ENCODE measurements around the gene PDGFA.
A peak's percentile ranks its signal among the peaks of the same experiment; 100 is the strongest.

The PDGFA gene

DNA sequence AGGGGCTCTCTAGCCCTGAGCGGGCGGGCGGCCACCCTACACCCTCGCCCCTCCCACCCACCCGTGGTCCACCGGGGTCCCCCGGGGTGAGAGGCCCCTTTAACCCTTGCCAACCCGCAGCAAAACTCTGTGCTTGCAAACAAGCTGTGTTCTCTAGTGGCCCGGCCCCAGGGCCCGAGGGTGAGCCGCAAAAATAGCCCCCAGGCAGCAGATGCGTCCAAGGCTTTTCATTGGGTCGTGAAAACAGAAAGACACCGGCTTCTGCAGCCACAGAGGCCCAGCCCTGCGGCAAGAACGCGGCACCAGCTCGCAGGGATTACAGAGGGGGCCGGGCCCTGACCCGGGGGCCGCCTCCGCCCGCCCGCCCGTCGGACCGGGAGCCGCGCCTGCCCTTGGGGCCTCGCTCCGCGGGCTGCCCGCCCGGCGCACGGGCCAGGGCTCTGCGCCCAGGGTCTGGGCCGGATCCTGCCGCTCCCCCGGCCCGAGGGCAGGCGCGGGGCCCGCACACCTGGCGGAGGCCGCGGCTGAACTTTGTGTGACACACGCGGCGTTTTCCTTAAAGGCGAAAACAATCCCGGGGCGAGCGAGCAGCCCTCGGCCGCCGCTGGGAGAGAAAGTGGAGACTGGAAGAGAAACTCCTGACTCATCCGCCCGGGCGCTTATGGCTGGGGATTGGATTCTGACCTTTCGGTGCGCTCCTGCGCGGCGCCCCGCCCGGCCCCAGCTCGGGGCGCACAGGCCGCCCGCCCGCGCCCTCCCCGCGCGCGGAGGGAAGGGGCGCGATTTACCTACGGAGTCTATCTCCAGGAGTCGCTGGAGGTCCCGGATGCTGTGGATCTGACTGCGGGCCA, 2.8 kb downstream of the PDGFA start:
- Mint-ChIP-seq H3K9me3 (no peaks in the 10 kb centered on the region), H3K27ac (no peak overlapping the region), H3K27me3 (peaks cover 18% of the 10 kb centered on the region), H3K36me3 (peaks cover 4% of the 10 kb centered on the region), H3K4me1 (peaks cover 18% of the 10 kb centered on the region), H3K4me3 (peak overlapping the region; percentile 73)

DNA sequence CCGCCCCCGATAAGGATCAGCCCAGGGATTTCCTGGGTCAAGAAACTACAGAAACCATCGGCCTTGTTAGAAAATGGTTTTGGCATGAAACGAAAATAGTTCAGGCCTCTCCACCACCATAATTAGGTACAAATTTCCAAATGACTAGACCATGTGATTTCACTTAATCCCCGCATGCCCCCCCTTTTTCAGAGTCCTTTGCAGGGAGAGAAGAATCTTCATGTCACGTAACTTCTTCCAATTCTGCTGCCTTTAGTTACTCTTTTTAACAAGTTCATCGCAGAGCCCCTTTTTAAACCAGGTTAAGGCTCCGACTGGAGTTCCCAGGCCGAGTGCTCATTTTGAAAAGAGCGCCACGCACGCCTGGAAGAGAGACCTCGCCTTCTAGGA, 3.4 kb downstream of the PDGFA start:
- peaks cover 18% of the 10 kb centered on the region for H3K4me1 Mint-ChIP-seq
- H3K27me3 Mint-ChIP-seq = peaks cover 18% of the 10 kb centered on the region
- H3K4me3 Mint-ChIP-seq = peak overlapping the region; percentile 73
- H3K27ac Mint-ChIP-seq = no peak overlapping the region
- H3K9me3 Mint-ChIP-seq = no peaks in the 10 kb centered on the region
- peaks cover 4% of the 10 kb centered on the region for H3K36me3 Mint-ChIP-seq

DNA sequence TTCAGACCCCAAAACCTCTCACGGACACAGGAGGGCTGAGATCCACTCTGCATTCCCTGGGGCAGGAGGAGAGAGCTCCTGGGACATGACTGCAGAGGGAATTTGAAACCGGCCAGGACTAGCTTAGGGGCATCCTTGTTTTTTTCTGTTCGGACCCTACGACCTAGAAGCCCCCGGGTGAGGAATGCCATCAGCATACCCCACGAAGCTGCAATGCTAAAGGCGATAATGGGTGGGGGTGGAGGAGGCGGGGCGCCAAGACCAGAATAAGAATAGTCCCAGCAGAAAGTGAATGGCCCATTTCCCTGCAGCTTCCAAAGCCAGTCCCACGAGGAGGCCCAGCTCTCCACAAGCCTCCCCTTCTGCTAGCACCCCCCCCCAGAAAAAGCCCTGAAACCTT, 4.0 kb downstream of the PDGFA start:
- Mint-ChIP-seq H3K4me1 (peaks cover 18% of the 10 kb centered on the region), H3K4me3 (no peak overlapping the region), H3K9me3 (no peaks in the 10 kb centered on the region), H3K27me3 (peaks cover 18% of the 10 kb centered on the region), H3K27ac (peak overlapping the region; percentile 12), H3K36me3 (peaks cover 4% of the 10 kb centered on the region)

DNA sequence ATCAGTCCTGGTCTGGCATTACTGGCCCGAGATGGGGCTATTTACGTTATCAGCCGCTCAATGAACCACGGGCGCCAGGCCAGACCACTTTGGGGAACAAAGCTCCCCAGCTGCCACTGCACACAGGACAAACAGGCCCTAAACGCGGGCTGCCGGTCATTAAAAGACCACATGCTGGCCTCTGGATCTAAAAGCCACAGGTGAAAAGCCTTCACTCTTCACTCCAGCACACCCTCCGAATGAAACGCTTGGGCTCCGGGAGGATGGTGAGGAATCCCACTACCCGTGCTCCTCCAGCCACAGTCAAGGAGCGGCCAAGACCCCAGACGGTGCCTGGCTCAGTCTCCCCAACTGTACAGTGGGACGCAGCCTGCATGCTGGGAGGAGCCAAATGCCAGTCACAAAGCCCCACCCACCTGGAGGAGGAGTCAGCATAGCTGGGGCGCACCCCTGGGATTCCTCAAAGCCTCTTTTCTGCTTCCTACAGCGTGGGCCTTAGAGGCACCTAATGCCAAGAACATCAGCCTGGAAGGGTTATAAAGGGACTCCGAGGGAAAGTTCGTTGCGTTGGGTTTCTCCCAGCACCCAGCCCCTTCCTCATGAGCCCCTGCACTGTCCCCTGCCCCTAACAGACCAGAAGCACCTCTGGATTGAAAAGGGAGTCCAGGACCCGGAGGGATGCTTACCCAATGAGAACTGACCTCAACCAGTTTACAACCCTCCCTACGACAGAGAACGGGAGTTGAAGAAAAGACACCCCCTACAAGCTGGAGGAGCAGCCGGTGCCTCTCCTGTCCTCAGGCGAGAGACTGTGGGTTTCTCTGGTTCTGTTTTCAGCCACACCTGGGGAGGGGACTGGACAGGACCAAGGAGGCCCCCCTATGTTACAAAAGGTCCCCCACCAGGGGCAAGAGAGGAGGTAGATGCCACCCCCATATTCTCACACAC, 4.7 kb downstream of the PDGFA start:
- Mint-ChIP-seq H3K27ac (peak overlapping the region; percentile 12), H3K4me3 (peak overlapping the region; percentile 15)

DNA sequence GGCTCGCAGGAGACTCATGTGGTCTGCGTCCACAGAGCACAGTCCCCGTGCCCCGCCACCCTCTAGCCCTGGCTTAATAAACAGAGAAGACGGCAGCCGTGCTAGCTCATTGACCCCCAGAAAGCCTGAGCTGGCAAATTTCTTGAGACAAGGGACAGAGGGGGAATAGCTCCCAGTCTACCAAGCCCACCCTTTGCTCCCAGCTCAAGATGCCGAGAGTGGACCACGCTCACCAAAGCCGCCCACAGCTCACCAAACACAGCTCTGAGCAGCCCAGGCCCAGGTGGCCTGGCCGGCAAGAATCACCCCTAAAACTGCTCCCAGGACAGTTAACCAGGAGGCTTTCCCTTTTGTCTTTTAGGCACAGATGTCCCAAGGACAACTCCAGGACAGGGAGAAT, 5.4 kb downstream of the PDGFA start:
- Mint-ChIP-seq H3K4me1 (peaks cover 18% of the 10 kb centered on the region), H3K27ac (no peak overlapping the region), H3K4me3 (no peak overlapping the region), H3K9me3 (no peaks in the 10 kb centered on the region), H3K36me3 (peaks cover 4% of the 10 kb centered on the region), H3K27me3 (peaks cover 18% of the 10 kb centered on the region)

More for the DNA sequence above, 4.7 kb downstream of the PDGFA start:
- Mint-ChIP-seq H3K9me3 (no peaks in the 10 kb centered on the region), H3K27me3 (peaks cover 18% of the 10 kb centered on the region), H3K36me3 (peaks cover 4% of the 10 kb centered on the region), H3K4me1 (peaks cover 18% of the 10 kb centered on the region)

DNA sequence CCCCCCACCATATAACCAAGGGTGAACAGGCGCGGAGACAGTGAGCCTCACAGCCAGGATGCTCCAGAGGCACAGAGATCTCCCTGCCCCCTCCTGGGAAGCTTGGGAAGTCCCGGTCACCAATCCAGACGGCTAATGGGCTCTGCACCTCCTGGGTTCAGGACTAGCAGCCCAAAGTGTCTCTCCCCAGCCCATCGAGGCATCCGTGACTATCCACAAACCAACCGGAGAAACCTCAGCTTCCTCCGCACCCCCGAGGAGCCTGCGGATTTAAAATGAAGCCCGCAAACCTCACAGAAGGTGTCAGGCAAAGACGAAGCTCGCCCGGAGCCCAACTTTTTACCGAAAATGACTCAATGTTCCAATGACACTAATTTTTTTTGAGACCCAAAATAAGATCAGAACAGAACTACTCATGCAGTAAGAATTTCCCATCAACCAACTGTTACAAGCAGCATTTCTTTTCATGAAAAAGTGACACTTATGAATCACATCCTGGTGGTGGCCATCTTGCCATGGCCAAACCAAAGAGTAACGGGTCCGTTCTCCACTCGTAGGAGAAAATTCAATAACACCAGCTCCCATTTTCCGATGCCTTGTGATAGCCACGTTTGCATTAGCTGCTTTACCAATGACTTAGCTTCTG, 6.0 kb downstream of the PDGFA start:
- Mint-ChIP-seq H3K36me3 (peaks cover 4% of the 10 kb centered on the region), H3K4me3 (no peak overlapping the region), H3K4me1 (peaks cover 17% of the 10 kb centered on the region), H3K9me3 (no peaks in the 10 kb centered on the region), H3K27ac (no peak overlapping the region), H3K27me3 (peaks cover 18% of the 10 kb centered on the region)

DNA sequence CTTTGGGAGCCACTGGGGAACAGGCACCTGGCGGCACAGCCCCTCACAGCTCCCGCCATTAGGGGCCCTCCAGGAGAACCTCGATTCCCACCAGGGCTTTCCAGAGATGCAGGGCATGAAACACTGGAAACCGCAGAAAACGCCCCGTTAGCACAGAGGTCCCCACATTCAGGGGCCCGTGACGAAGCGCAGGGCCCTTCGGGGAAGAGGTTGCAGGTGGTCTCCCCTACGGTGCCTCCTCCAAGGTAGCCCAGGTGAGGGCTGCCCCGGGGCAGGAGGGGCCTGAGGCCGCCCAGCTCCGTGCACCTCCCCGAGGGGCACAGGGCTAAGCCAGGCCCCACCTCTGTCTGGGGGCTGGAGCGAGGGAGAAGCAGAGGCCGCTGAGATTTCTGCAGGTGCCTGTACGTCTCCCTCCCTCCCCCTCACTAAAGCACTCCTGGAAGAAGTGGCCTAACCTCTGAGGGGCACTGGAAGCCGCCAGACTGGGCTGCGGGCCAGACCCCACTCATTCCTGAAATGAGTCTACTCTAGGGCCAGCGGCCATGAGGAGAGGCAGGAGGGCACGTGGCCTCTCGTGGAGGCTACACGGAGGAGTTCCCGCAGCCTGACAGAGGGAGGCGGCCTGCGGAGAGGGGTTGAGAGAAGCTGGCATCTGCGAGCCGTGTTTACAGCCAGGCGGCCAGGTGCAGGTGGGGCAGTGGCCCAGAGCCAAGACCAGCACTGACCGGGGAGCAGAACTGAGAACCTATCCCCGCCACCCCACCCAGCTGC, 6.9 kb downstream of the PDGFA start:
- Mint-ChIP-seq H3K4me3 (no peak overlapping the region), H3K36me3 (peaks cover 4% of the 10 kb centered on the region), H3K27me3 (peaks cover 15% of the 10 kb centered on the region), H3K27ac (peak overlapping the region; percentile 72), H3K9me3 (no peaks in the 10 kb centered on the region), H3K4me1 (peaks cover 11% of the 10 kb centered on the region)

DNA sequence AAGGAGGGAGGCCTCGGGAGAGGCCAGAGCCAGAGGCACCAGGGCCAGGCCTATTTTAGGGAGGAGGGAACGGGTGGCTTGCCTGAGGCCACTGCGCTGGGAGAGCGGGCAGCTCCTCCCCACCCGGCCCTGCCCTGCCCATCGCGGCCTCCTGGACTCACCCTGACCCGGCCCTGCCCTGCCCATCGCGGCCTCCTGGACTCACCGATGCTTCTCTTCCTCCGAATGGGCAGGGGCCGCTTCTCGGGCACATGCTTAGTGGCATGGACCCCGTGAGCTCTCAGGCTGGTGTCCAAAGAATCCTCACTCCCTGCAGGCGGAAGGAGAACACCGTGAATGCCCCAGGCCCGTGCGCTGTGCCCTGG, 7.5 kb downstream of the PDGFA start:
- Mint-ChIP-seq H3K27me3 (peaks cover 13% of the 10 kb centered on the region), H3K36me3 (peaks cover 4% of the 10 kb centered on the region), H3K27ac (peak overlapping the region; percentile 72), H3K4me1 (peaks cover 10% of the 10 kb centered on the region), H3K9me3 (no peaks in the 10 kb centered on the region), H3K4me3 (no peak overlapping the region)

DNA sequence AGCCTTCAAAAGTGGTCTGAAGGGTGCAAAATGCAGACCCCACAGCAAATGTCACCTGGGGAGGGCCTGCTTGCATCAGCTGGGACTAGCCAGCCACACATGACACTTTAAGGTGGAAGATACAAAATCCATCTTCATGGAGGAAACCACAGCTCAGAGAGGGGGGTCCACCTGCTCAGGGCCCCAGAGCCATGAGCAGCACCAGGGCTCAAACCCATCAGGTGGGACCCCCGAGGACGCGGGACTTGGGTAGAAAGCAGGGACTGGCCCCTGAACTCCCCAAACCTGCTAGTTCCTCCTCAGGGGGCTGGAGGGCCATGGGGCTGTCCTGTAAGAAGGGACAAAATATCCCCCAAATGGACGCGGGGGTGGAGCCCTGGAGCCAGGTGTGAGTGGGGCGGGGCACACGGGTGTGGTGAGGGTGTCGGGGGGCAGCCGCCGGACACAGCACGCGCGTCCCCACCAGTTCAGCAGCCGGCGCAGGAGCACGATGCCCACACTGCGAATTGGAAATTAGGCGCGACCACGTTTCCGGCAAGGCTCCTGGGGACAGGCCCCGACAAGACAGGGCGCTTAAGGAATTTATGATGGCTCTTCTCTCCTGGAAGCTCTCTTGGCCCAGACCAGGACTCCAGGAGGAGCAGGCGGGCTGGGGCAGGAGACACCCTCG, 8.0 kb downstream of the PDGFA start:
- H3K27me3 Mint-ChIP-seq = peaks cover 13% of the 10 kb centered on the region
- H3K4me1 Mint-ChIP-seq = peaks cover 10% of the 10 kb centered on the region
- H3K36me3 Mint-ChIP-seq = peaks cover 4% of the 10 kb centered on the region
- no peak overlapping the region for H3K27ac Mint-ChIP-seq
- no peak overlapping the region for H3K4me3 Mint-ChIP-seq
- no peaks in the 10 kb centered on the region for H3K9me3 Mint-ChIP-seq

DNA sequence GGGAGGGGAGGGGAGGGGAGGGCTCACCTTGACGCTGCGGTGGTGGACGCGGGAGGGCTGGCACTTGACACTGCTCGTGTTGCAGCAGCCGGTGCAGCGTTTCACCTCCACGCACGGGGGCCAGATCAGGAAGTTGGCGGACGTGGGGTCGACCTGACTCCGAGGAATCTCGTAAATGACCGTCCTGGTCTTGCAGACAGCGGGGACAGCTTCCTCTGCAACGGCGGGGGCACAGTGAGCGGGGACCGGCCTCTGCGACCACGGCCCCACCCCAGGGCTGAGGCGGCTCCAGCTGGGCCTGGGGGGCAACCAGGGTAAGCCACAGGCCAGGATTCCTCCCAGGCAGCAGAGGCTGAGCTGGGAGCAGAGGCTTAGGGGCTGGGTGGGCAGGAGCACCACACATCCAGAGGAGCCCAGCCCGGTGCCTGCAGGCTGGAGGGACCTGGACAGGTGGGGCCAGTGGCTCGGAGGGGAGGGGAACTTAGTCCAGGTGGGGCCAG, 8.8 kb downstream of the PDGFA start:
- H3K27me3 Mint-ChIP-seq = peaks cover 10% of the 10 kb centered on the region
- peaks cover 6% of the 10 kb centered on the region for H3K4me1 Mint-ChIP-seq
- H3K27ac Mint-ChIP-seq = no peak overlapping the region
- H3K9me3 Mint-ChIP-seq = no peaks in the 10 kb centered on the region
- no peak overlapping the region for H3K4me3 Mint-ChIP-seq
- peaks cover 4% of the 10 kb centered on the region for H3K36me3 Mint-ChIP-seq

DNA sequence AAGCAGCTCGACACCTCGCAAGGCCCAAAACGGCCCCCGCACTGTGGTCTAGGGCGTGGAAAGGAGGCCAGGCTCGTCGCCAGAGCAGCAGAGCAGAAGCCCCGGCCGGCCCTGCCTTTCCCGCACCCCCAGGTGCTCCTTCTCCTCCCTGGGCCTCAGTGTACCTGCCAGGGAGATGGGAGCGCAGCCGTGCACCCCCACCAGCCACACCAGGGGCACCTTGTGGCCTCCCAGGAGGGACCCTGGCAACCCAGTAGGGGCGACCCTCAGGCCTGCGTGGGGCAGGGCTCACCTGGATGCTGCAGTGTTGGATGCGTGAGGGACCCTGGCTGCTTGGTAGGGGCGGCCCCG, 9.5 kb downstream of the PDGFA start:
- Mint-ChIP-seq H3K9me3 (no peaks in the 10 kb centered on the region), H3K4me3 (no peak overlapping the region), H3K4me1 (peaks cover 6% of the 10 kb centered on the region), H3K27me3 (peaks cover 8% of the 10 kb centered on the region), H3K27ac (no peak overlapping the region), H3K36me3 (peaks cover 4% of the 10 kb centered on the region)

DNA sequence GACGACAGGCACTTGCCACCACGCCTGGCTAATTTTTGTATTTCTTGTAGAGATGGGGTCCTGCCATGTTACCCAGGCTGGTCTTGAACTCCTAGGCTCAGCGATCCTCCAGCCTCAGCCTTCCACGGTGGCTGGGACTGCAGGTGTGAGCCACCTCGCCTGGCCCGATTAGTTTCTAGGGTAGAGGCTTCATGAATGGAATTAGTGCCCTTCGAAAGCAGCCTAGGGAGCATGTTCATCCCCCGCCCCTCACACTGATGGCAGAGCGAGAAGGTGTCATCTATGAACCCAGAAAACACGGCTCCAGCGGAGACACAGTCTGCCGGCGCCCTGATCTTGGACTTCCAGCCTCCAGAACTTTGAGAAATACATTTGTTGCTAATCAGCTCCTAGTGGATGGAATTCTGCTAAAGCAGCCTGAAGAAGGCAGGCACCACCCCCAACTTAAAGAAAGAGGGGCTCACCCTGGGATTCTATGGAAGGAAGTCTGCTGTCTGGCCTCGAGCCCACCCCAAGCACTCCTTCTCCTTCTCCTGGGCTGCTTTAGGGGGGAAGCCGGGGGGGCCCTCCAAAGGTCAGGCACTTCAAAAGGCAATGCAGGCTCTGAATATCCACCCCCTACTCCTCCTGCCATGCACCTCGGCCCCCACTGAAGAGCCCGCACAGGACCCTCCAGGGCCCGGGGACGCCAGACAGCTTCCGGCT, 10.1 kb downstream of the PDGFA start:
- no peak overlapping the region for H3K4me3 Mint-ChIP-seq
- peaks cover 4% of the 10 kb centered on the region for H3K36me3 Mint-ChIP-seq
- peaks cover 6% of the 10 kb centered on the region for H3K4me1 Mint-ChIP-seq
- peaks cover 5% of the 10 kb centered on the region for H3K27me3 Mint-ChIP-seq
- no peak overlapping the region for H3K27ac Mint-ChIP-seq
- no peaks in the 10 kb centered on the region for H3K9me3 Mint-ChIP-seq

DNA sequence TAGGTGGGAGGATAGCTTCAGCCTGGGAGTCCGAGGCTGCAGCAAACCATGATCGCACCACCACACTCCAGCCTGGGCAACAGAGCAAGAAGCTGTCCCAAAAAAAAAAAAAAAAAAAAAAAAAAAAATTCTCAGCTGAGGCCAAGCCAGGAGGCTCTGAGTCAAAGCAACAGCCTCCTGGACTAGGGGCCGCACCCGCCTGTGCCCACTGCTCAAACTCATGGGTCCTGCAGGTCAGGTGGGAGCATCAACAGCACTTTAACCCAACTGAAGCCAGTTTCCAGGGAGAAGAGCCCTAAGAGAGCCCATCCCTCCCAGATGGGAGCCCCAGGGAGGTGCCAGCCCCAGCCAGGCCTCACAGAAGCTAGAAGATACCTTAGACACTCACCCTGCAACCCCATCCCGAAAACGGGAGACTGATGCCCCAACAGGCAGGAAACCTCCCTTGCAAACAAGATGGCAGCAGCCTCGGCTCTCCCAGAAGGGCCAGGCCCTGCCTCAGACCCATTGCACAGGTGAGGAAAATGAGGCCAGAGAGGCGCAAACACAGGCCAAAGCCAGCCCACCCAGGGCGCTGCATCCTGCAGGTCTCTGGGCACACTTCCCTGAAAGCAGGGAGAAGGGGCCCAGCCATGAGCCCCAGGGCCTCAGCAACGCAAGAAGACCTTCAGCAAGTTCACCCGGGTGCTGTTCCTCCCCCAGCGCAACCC, 11.0 kb downstream of the PDGFA start:
- H3K4me3 Mint-ChIP-seq = no peak overlapping the region
- H3K9me3 Mint-ChIP-seq = no peaks in the 10 kb centered on the region
- H3K4me1 Mint-ChIP-seq = peaks cover 1% of the 10 kb centered on the region
- no peak overlapping the region for H3K27ac Mint-ChIP-seq
- H3K27me3 Mint-ChIP-seq = peaks cover under 1% of the 10 kb centered on the region
- peaks cover under 1% of the 10 kb centered on the region for H3K36me3 Mint-ChIP-seq
